PC-9 (cell line): Measurements from ENCODE around the gene ATP2C2. TPM values are rescaled to one million over a fixed set of nuclear protein-coding genes. Genes with fewer than 3 reads are reported as not detected.

Source experiments
- BruUV-seq: library from RNA; stranded (reverse); fragments of 400-500 nt; replicated peaks from 2 replicates; lab custom pipeline; 2021; lab: Mats Ljungman, UMichigan
- CTCF ChIA-PET: fragments of 300-600 bp; sonication (Branson Sonifier 250); formaldehyde crosslinking; loops from one replicate; lab custom pipeline; 2022; ENCODE audit warnings: antibody characterized with exemption; lab: Charles Lee
- POLR2A ChIA-PET: fragments of 300-600 bp; sonication (Branson Sonifier 250); formaldehyde crosslinking; loops from one replicate; lab custom pipeline; 2022; ENCODE audit warnings: antibody characterized with exemption; ENCODE audit not compliant: unreplicated experiment; lab: Charles Lee
- DNase-seq, 2 experiments: peaks; one replicate each; pipeline versions ENCODE4 v3.0.0 to v3.0.0-alpha.2; 2015 to 2022; ENCODE audit warnings: mixed read lengths in 1 of 2
- H2AFZ ChIP-seq: fragments of 200-600 bp; sonication (generic); 2 replicates; pipeline ENCODE4 v1.8.1; 2017; ENCODE audit warnings: antibody characterized with exemption
- H3F3A ChIP-seq: fragments of 200-600 bp; sonication (generic); 2 replicates; pipeline ENCODE4 v1.8.1; 2017; ENCODE audit warnings: antibody characterized with exemption, mild to moderate bottlenecking, low read depth; ENCODE audit not compliant: insufficient read depth
- H3K27ac ChIP-seq: fragments of 200-600 bp; sonication (generic); 2 replicates; pipeline ENCODE4 v1.6.1; 2016; ENCODE audit warnings: mixed run types
- H3K27me3 ChIP-seq: fragments of 200-600 bp; sonication (generic); 2 replicates; pipeline ENCODE4 v1.6.1; 2016; ENCODE audit warnings: low read depth, mixed run types; ENCODE audit not compliant: insufficient read depth
- H3K36me3 ChIP-seq: fragments of 200-600 bp; sonication (generic); 2 replicates; pipeline ENCODE4 v1.6.1; 2016; ENCODE audit warnings: low read depth, mixed run types
- H3K4me1 ChIP-seq: fragments of 200-600 bp; sonication (generic); replicated peaks from 2 replicates; pipeline ENCODE4 v1.6.1; 2016; ENCODE audit warnings: mixed run types; ENCODE audit not compliant: insufficient read depth
- H3K4me2 ChIP-seq: fragments of 200-600 bp; sonication (generic); 2 replicates; pipeline ENCODE4 v1.6.1; 2017; ENCODE audit warnings: mixed run types
- H3K4me3 ChIP-seq: fragments of 200-600 bp; sonication (generic); 2 replicates; pipeline ENCODE4 v1.6.1; 2016; ENCODE audit warnings: mixed run types
- H3K79me2 ChIP-seq: fragments of 200-600 bp; sonication (generic); 2 replicates; pipeline ENCODE4 v1.6.1; 2017; ENCODE audit warnings: low read depth, mixed run types
- H3K9me2 ChIP-seq: fragments of 200-600 bp; sonication (generic); 2 replicates; pipeline ENCODE4 v1.8.1; 2017; ENCODE audit warnings: mild to moderate bottlenecking; ENCODE audit not compliant: insufficient read depth
- H3K9me3 ChIP-seq: fragments of 200-600 bp; sonication (generic); 2 replicates; pipeline ENCODE4 v1.8.1; 2016; ENCODE audit warnings: low read depth; ENCODE audit not compliant: insufficient read depth
- H4K20me1 ChIP-seq: fragments of 200-600 bp; sonication (generic); 2 replicates; pipeline ENCODE4 v1.8.1; 2017; ENCODE audit not compliant: insufficient read depth
- CTCF ChIP-seq: fragments of 200-600 bp; sonication (generic); conservative IDR thresholded peaks from 2 replicates; pipeline ENCODE4 v1.6.1; 2017; ENCODE audit warnings: mixed run types, antibody characterized with exemption, mild to moderate bottlenecking, moderate library complexity
- EZH2 ChIP-seq: fragments of 200-600 bp; sonication (generic); IDR thresholded peaks from 2 replicates; pipeline ENCODE4 v1.8.0; 2017; ENCODE audit warnings: antibody characterized with exemption, low read depth
- intact Hi-C: fragments of 100-400 bp; cut with micrococcal nuclease; formaldehyde crosslinking; loops from one replicate; pipeline ENCODE4 v1.10.0; 2022; ENCODE audit not compliant: unreplicated experiment
- total RNA-seq: library from RNA; stranded (reverse); gene quantifications from 2 replicates; pipeline ENCODE4 v1.2.3, GENCODE V29; 2021

Gene ATP2C2
- total RNA-seq, 1 experiment from 2014 or later, result 17.2 TPM

- no peaks in the 10 kb centered on the region for H3K9me2 ChIP-seq
- no TSS peak for BruUV-seq
- TF ChIP-seq EZH2 (no peak), CTCF (no peak)
Measured at GRCh38 chr16:84369938-84370627, 1.7 kb downstream of the ATP2C2 start.

GRCh38 chr16:84370723-84371552 is 2.6 kb downstream of the ATP2C2 start:
- Histone ChIP-seq H3K27ac (peak overlapping the region; percentile 83), H3K79me2 (peaks cover 32% of the 10 kb centered on the region), H3K9me3 (no peaks in the 10 kb centered on the region), H2AFZ (no peak overlapping the region), H3K27me3 (no peaks in the 10 kb centered on the region), H4K20me1 (no peaks in the 10 kb centered on the region), H3K36me3 (no peaks in the 10 kb centered on the region), H3F3A (peaks cover 42% of the 10 kb centered on the region), H3K4me3 (peak overlapping the region; percentile 91; the same call in 1 of the 2 replicates), H3K9me2 (no peaks in the 10 kb centered on the region), H3K4me1 (peaks cover 33% of the 10 kb centered on the region), H3K4me2 (peak overlapping the region; percentile 98)
- TF ChIP-seq CTCF (no peak), EZH2 (no peak)
- intact Hi-C loops, result no loop called here
- CTCF ChIA-PET, result interaction anchor here (0.6 kb wide), 1 partner anchor 135 kb away, joined by 6 read pairs; no protein-coding TSS in a partner anchor
- no TSS peak for BruUV-seq
- no peak for DNase-seq
- POLR2A ChIA-PET, result no interaction called here

More at GRCh38 chr16:84369938-84370627, 1.7 kb downstream of the ATP2C2 start:
- DNase-seq, result peak; percentile 32 to 84
- peak overlapping the region; percentile 35; the same call in 1 of the 2 replicates for H2AFZ ChIP-seq
- H4K20me1 ChIP-seq, result no peaks in the 10 kb centered on the region
- H3K4me2 ChIP-seq, result peak overlapping the region; percentile 98
- H3K9me3 ChIP-seq, result no peaks in the 10 kb centered on the region
- H3K27me3 ChIP-seq, result no peaks in the 10 kb centered on the region
- intact Hi-C loops, result no loop called here
- H3K4me3 ChIP-seq, result peak overlapping the region; percentile 91; the same call in 1 of the 2 replicates
- POLR2A ChIA-PET, result no interaction called here
- peaks cover 42% of the 10 kb centered on the region for H3F3A ChIP-seq
- H3K27ac ChIP-seq, result peak overlapping the region; percentile 83
- CTCF ChIA-PET, result no interaction called here
- H3K4me1 ChIP-seq, result peaks cover 33% of the 10 kb centered on the region
- H3K79me2 ChIP-seq, result peaks cover 32% of the 10 kb centered on the region
- H3K36me3 ChIP-seq, result no peaks in the 10 kb centered on the region

GRCh38 chr16:84371553-84371865 is 3.2 kb downstream of the ATP2C2 start:
- Histone ChIP-seq H3K9me3 (no peaks in the 10 kb centered on the region), H4K20me1 (no peaks in the 10 kb centered on the region), H3K27me3 (no peaks in the 10 kb centered on the region), H3F3A (peaks cover 42% of the 10 kb centered on the region), H3K79me2 (peaks cover 32% of the 10 kb centered on the region), H3K4me1 (peaks cover 33% of the 10 kb centered on the region), H3K4me2 (peak overlapping the region; percentile 98), H3K27ac (no peak overlapping the region), H3K36me3 (no peaks in the 10 kb centered on the region), H3K4me3 (no peak overlapping the region), H3K9me2 (no peaks in the 10 kb centered on the region), H2AFZ (no peak overlapping the region)
- no peak for TF ChIP-seq EZH2
- TF ChIP-seq CTCF, result no peak
- DNase-seq, result no peak
- no TSS peak for BruUV-seq
- ChIA-PET POLR2A (no interaction called here), CTCF (interaction anchor here (0.6 kb wide), 1 partner anchor 135 kb away, joined by 6 read pairs; no protein-coding TSS in a partner anchor)
- intact Hi-C loops, result no loop called here
